Small intestine (tissue), 7 donors: Measurements from ENCODE around the gene CEP350. TPM values are rescaled to one million over a fixed set of nuclear protein-coding genes. Genes with fewer than 3 reads are reported as not detected.

ENCODE experiments used
- DNase-seq, 2 donors: peaks; one replicate each; pipeline versions ENCODE4 v3.0.0 to v3.0.0-alpha.2; 2013
- FAIRE-seq: peaks from 2 replicates; lab custom pipeline; 2012; peaks lifted over from hg19 to GRCh38; lab: Jason Lieb, UNC
- H3K27ac ChIP-seq, 3 donors: one replicate each; pipeline ENCODE4 v1.5.1; 2013; ENCODE audit warnings: low read length in 2 of 3, mild to moderate bottlenecking in 2 of 3, control low read depth in 1 of 3, inconsistent platforms in 1 of 3, low read depth in 1 of 3, moderate library complexity in 1 of 3
- H3K27me3 ChIP-seq, 3 donors: one replicate each; pipeline ENCODE4 v1.6.1; 2013; ENCODE audit warnings: low read length in 3 of 3, inconsistent platforms in 1 of 3; ENCODE audit not compliant: control insufficient read depth in 3 of 3, insufficient read depth in 3 of 3
- H3K36me3 ChIP-seq, 3 donors: one replicate each; pipeline ENCODE4 v1.6.1; 2013; ENCODE audit warnings: low read length in 3 of 3, inconsistent platforms in 1 of 3, low read depth in 1 of 3, mild to moderate bottlenecking in 1 of 3, moderate library complexity in 1 of 3; ENCODE audit not compliant: control insufficient read depth in 3 of 3, insufficient read depth in 2 of 3
- H3K4me1 ChIP-seq, 3 donors: one replicate each; pipeline ENCODE4 v1.6.1; 2013; ENCODE audit warnings: low read length in 2 of 3, inconsistent platforms in 1 of 3, low read depth in 1 of 3, mild to moderate bottlenecking in 1 of 3, moderate library complexity in 1 of 3; ENCODE audit not compliant: control insufficient read depth in 3 of 3, insufficient read depth in 2 of 3
- H3K4me3 ChIP-seq, 3 donors: one replicate each; pipeline ENCODE4 v1.5.1; 2013; ENCODE audit warnings: low read length in 3 of 3, control low read depth in 1 of 3, inconsistent platforms in 1 of 3, low read depth in 1 of 3, mild to moderate bottlenecking in 1 of 3, moderate library complexity in 1 of 3
- H3K9me3 ChIP-seq, 2 donors: one replicate each; pipeline ENCODE4 v1.6.1; 2013; ENCODE audit warnings: low read depth in 1 of 2, low read length in 1 of 2; ENCODE audit not compliant: control insufficient read depth in 2 of 2, insufficient read depth in 1 of 2
- WGBS, 3 donors: extraction: QIAGEN DNeasy Blood & Tissue Kit; methylation state at CpG; one replicate each; pipeline ENCODE4 v1.1.7; 2013; 5-methylcytosine and 5-hydroxymethylcytosine counted together
- polyA plus RNA-seq, 4 donors: library from polyadenylated mRNA; stranded (reverse) in 3 of 4; unstranded in 1 of 4; fragments of 200-250 nt in 3 of 4; fragments of 120-200 nt in 1 of 4; gene quantifications; one replicate each; pipeline versions ENCODE4 v1.2.1 to v1.2.3, GENCODE V29; 2013
- donor health status: healthy with polysubstance abuse.
- donor health status: control.
- donor health status: control.
- donor health status: Bipolar disorder and iron deficiency.
- donor health status: healthy.

The CEP350 gene
- polyA plus RNA-seq, 4 donors: 5.9 to 53.2 (median 9.2) TPM

DNA sequence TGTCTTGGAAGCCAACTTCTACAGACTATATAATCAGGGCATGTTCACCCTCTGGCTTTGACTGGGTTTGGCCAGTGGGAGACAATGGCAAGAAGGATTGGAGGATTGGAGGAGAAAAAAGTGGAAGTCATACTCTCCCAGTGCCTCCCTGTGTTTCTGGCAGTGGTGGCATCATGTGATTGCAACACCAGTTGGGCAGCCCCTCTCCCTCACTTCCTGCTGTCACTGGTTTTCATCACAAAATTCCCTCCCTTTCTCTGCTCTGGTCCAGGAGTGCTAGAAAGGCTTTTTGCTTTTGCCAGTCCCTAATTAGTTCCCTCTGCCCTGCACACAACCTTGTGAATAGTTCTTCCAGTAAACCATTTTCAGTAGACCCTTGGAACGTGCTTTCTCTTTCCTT lies 196.4 kb downstream of the CEP350 start:
- Histone ChIP-seq H3K4me3 (no peak overlapping the region), H3K27ac (no peak overlapping the region), H3K9me3 (no peaks in the 10 kb centered on the region), H3K4me1 (peaks cover 0 to 10% (median 0%) of the 10 kb centered on the region in 3 donors), H3K36me3 (no peaks in the 10 kb centered on the region), H3K27me3 (peaks cover 0 to 24% (median 0%) of the 10 kb centered on the region in 3 donors)
- WGBS, 3 donors: 48 to 61% (median 53%) methylated on average over 1 of the region's 1 CpG
- FAIRE-seq (no peak), DNase-seq (no peak)

DNA sequence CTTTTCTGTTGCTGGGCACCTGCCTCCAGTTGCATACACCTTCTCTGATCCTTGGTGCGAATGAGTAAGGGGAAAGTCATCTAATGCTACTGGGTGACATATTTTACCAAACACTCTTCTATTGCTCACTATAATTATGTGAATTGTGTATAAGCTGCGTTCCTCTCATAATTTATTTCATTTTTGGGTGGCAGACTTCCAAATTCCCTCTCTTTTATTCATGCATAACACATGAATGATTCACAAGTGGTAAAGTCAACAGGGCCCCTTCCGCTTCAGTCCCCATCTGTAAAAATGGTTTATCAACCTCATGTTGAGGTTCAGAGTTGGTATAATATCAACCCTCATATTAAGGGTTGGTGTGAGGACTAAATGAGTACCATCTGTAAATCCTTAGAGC lies 196.9 kb downstream of the CEP350 start:
- FAIRE-seq: no peak
- WGBS, 3 donors: 69 to 84% (median 82%) methylated on average over 3 of the region's 3 CpGs

DNA sequence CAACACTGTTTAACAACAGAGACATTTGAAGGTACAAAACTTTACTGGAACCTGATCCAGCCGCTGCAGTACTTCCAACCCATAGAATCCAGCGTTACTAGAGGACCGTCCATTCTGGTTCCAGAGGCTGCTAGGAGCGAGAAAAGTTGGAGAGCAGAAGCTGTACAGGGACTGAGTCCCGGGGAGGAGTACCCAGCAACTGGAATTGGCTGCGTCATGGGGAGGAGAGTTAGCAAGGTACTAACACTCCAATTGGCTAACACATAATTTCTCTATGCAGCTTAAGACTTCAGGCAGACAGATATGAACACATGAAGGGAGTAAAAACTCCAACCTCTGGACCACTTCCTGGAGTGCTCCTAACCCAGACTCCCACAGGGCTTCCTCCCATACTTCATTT lies 198.0 kb downstream of the CEP350 start:
- Histone ChIP-seq H3K9me3 (no peaks in the 10 kb centered on the region), H3K4me3 (no peak overlapping the region), H3K4me1 (peaks cover 2 to 24% (median 6%) of the 10 kb centered on the region in 3 donors), H3K27ac (no peak overlapping the region), H3K36me3 (no peaks in the 10 kb centered on the region), H3K27me3 (peaks cover 0 to 27% (median 0%) of the 10 kb centered on the region in 3 donors)
- 90 to 99% (median 96%) methylated on average over 6 of the region's 6 CpGs for WGBS, 3 donors
- DNase-seq: no peak
- FAIRE-seq: no peak

More for the DNA sequence above, 196.9 kb downstream of the CEP350 start:
- H3K9me3 ChIP-seq: no peaks in the 10 kb centered on the region
- no peak overlapping the region for H3K27ac ChIP-seq
- no peaks in the 10 kb centered on the region for H3K36me3 ChIP-seq
- no peak for DNase-seq
- peaks cover 0 to 27% (median 0%) of the 10 kb centered on the region in 3 donors for H3K27me3 ChIP-seq
- peaks cover 0 to 15% (median under 1%) of the 10 kb centered on the region in 3 donors for H3K4me1 ChIP-seq
- no peak overlapping the region for H3K4me3 ChIP-seq

DNA sequence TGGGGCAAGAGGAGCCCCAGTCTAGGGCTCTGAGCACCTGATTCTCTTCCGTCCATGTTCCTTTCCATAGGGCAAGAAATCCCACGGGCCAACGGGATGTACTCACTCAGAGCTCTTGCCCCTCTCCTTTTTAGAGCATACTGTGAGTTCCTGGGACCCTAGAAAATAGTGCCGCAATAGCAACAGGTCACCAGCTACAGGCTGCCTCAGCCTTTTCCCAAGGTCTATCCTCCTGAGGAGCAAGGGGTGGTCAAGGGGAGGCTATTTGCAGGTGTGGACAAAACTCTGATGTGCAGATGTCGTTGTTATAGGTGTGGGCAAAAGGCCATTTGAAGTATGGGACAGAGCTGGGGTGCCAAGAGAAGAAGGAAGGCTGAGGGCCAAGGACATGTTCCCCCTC lies 198.4 kb downstream of the CEP350 start:
- Histone ChIP-seq H3K27me3 (peaks cover 0 to 27% (median 0%) of the 10 kb centered on the region in 3 donors), H3K4me1 (peaks cover 2 to 25% (median 6%) of the 10 kb centered on the region in 3 donors), H3K9me3 (no peaks in the 10 kb centered on the region), H3K4me3 (no peak overlapping the region), H3K36me3 (no peaks in the 10 kb centered on the region), H3K27ac (no peak overlapping the region)
- DNase-seq: no peak
- WGBS, 3 donors: 87 to 95% (median 93%) methylated on average over 5 of the region's 5 CpGs
- FAIRE-seq: no peak

DNA sequence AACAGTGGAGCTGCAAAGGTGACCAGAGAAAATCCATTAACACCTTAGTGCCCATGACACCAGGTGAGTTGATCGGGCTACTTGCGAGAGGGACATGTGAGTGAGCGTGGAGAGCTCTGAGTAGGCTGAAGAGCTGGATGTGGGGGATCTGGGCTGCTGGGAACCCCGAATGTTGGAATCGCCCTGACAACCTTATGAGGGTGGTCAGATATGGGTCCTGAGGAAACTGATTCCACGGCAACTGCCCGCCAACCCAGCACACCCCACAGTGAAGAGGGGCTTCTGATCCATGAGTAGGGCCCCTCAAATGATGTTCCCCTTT lies 199.4 kb downstream of the CEP350 start:
- 15 to 23% (median 21%) methylated on average over 7 of the region's 7 CpGs for WGBS, 3 donors
- peaks cover 4 to 35% (median 12%) of the 10 kb centered on the region in 3 donors for H3K4me1 ChIP-seq
- no peak for FAIRE-seq

DNA sequence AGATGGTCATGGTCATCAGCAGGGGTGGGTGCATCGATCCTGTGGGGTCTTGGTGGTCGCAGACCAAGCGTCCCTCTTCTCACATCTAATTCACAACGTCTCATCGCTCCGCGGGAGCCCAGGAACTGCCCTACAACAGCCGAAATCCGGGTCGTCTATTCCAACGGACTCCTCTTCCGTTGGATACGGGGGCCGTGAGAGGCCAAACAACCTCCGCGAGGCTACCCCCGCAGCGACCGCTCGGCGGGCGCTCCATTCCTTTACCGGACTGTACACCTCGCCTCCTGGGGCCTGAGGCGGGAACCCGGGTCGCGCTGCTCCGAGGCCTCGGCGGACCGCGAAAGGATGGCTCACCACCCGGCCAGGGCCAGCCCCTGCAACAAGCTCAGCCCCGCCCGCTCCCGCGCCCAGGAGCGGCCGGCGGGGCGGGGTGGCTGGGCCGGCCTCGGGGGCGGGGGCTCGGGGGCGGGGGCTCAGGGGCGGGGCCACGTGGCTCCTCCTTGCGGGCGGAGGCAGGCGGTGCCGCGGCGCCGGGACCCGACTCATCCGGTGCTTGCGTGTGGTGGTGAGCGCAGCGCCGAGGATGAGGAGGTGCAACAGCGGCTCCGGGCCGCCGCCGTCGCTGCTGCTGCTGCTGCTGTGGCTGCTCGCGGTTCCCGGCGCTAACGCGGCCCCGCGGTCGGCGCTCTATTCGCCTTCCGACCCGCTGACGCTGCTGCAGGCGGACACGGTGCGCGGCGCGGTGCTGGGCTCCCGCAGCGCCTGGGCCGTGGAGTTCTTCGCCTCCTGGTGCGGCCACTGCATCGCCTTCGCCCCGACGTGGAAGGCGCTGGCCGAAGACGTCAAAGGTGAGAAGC lies 199.9 kb downstream of the CEP350 start, which contains the start of gene QSOX1:
Gene QSOX1 (plus strand): TSS at position 545 of the 857 bp plus-strand sequence. CDS start 39 bp downstream, at position 584.
- Histone ChIP-seq H3K27ac (peak within 1 kb of the TSS; percentile 60 to 89 (median 66)), H3K4me3 (peak within 1 kb of the TSS; percentile 76 to 84 (median 83)), H3K27me3 (peaks cover 0 to 27% (median 0%) of the 10 kb centered on the region in 3 donors), H3K9me3 (no peaks in the 10 kb centered on the region), H3K36me3 (no peaks in the 10 kb centered on the region), H3K4me1 (peaks cover 6 to 37% (median 12%) of the 10 kb centered on the region in 3 donors)
- WGBS, 3 donors: 0 to 1% (median 1%) methylated on average over 56 to 100 of the region's 100 CpGs
- DNase-seq (peak; percentile 86 to 89), FAIRE-seq (no peak)

More for the DNA sequence above, 199.4 kb downstream of the CEP350 start:
- Histone ChIP-seq H3K27me3 (peaks cover 0 to 27% (median 0%) of the 10 kb centered on the region in 3 donors), H3K27ac (peak overlapping the region; percentile 41 to 83 (median 66)), H3K9me3 (no peaks in the 10 kb centered on the region), H3K36me3 (no peaks in the 10 kb centered on the region), H3K4me3 (peak overlapping the region; percentile 42 to 83 (median 76))
- no peak for DNase-seq

DNA sequence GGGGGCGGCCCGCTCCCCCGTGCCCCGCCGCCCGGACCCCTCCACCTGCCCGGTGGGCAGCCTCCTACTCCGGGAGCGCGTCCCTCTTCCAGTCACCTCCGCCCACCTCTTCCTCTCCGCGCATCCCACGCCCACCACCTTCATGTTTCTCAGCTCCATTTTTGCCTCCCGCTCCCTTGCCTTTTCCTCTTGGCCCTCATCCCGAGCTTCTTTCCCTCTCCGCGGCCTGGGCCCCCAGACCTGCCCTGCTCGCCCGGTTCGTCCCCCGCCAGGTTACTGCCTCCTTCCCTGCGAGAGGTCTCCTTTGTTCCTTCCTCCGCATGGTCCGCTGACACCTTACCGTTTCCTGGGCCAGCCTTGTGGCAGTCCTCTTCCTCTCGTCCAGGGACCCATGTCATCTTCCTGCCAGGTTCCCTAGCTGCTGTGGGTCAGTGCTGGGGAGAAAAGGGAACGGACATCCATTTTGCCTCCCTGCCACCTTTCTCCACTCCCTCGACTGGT lies 200.6 kb downstream of the CEP350 start:
- H3K9me3 ChIP-seq: no peaks in the 10 kb centered on the region
- peak overlapping the region in 2 of 3 donors; percentile 56 to 89 for H3K27ac ChIP-seq
- FAIRE-seq (no peak), DNase-seq (peak; percentile 30 to 43)
- H3K27me3 ChIP-seq: peaks cover 0 to 27% (median 0%) of the 10 kb centered on the region in 3 donors
- H3K4me1 ChIP-seq: peaks cover 11 to 37% (median 12%) of the 10 kb centered on the region in 3 donors
- WGBS, 3 donors: 1 to 2% (median 1%) methylated on average over 24 to 29 of the region's 29 CpGs
- H3K4me3 ChIP-seq: peak overlapping the region; percentile 57 to 84 (median 83)
- no peaks in the 10 kb centered on the region for H3K36me3 ChIP-seq

DNA sequence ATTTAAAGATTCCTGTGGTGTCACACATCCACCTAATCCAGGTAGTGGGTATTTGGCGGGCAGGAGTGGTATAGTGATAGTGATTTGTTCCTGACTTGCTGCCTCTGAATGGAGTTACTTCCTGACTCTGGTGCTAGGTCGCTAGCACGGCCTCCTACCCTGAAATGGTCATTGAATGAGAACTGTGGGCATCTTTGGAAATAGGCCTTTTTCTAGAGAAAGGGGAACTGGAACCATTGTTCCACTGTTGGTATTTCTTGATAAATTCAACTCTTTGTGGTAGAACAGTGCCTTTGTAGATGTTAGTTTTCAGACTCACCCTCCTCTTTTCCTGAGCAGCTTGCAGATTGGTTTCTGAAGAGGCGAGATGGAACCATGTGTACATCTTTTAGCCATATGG lies 201.6 kb downstream of the CEP350 start:
- Histone ChIP-seq H3K36me3 (no peaks in the 10 kb centered on the region), H3K9me3 (no peaks in the 10 kb centered on the region), H3K4me1 (peaks cover 11 to 37% (median 12%) of the 10 kb centered on the region in 3 donors), H3K27me3 (peaks cover 0 to 21% (median 0%) of the 10 kb centered on the region in 3 donors), H3K4me3 (peak overlapping the region in 2 of 3 donors; percentile 7 to 57), H3K27ac (peak overlapping the region in 1 of 3 donors; percentile 90)
- WGBS, 3 donors: 38 to 60% (median 46%) methylated on average over 4 of the region's 4 CpGs
- no peak for FAIRE-seq
- DNase-seq: no peak
